HG03095 (cell line): ENCODE results near the gene EDNRB.
A peak's percentile ranks its signal among the peaks of the same experiment; 100 is the strongest.

Source experiments
- ATAC-seq: cut with Tn5 transposase; IDR thresholded peaks from one replicate; pipeline ENCODE4 v1.9.1; 2021; ENCODE audit warnings: moderate library complexity; ENCODE audit not compliant: unreplicated experiment

EDNRB gene

GRCh38 chr13:77898097-77898496, 20.5 kb downstream of the EDNRB start:
- ATAC-seq, result peak; percentile 100

DNA sequence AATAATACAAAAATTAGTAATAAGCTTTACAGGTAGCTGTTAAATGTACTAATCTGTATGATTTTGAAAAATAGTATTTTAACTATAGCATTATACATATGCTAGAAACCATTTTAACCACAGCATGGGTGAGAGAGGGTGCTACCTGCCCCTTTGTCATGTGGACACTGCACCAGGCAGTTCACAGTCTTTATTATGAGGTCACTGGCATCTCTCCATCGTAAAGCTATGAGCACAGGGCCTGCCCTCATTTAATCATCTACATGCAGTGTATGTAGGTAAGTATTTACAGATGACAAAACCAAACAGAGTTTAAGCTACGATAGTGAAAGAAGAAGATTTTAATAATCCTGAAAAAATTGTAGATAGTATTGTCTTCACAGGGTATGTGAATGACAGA, 21.7 kb downstream of the EDNRB start:
- no peak for ATAC-seq

- ATAC-seq, result no peak
Observed at GRCh38 chr13:77896536-77896935, 22.1 kb downstream of the EDNRB start.

DNA sequence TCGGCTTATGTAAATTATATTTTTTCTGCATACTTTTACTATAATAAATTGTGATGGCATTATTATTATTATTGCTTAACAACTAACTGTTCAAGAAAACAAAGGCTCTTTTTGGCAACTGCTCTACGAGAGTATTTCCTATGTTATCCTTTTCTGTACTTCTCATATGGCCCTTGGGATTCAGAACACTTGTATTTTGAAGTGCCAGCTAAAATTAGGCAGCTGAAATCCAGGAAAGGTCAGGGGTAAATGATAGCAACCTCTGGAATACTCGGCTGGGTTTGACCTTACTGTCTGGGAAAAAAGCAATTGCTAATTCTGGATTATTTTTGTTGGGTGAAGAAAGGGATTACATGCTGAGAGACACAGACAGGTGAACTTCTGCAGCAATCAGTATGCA, 23.9 kb downstream of the EDNRB start:
- no peak for ATAC-seq

DNA sequence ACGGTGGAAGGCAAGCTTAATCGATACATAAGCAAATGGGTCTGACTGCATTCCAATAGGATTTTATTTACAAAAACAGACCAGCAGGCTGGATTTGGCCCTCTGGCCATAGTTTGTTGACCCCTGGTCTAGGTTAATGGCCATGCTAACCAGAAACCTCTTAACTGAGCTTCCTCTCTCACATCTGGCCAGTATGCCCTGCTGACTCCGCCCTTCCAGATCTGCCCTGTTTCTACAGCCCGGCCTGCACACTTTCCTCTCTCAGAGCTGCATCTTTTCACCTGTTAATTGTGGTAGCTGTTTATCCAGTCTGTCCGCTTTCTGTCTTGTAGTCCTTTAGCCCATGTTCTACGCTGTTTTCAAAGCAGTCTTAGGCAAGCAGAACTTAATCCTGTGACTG, 25.6 kb downstream of the EDNRB start:
- ATAC-seq, result no peak

DNA sequence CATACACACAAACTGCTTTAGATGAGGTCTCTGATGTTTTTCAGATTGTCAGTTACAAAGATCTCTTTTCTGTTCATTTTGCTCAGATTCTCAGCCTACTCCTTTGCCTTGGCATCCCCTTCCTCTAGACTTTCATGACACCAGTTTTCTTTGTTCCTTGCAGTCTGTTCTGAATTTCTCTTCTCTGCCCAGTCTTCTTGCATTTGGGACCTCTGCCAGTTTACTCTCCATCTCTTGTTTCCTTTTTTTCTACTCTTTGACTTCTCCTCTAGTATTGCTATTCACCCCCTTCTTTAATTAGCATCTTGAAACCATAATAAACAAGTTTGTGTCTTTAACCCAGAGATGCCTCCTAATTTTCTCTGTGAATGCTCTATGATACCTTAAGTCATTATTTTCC, 26.1 kb downstream of the EDNRB start:
- ATAC-seq, result no peak

DNA sequence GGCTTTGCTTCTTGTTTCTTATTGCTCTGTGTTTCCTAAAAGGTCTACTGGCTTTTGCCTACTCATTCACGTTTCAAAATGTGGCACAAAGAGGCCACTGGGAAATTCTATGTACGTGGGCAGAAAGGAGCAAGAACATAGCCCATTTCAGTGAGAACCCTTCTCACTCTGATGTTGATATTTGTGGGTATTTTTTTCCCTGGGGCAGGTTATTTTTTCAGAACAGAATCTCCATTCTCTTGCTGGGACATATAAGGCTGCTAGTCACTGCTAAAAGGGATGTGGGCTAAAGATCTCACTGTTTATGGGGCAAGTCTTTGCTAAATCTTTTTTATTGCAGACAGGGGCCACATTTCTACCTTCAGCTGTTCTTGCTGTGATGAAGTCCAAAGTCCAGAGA, 27.1 kb downstream of the EDNRB start:
- no peak for ATAC-seq

- no peak for ATAC-seq
Observed at GRCh38 chr13:77891041-77891440, 27.6 kb downstream of the EDNRB start.

GRCh38 chr13:77883328-77883727, 35.3 kb downstream of the EDNRB start:
- no peak for ATAC-seq

GRCh38 chr13:77878190-77878589, 40.4 kb downstream of the EDNRB start:
- ATAC-seq, result no peak

- no peak for ATAC-seq
Observed at GRCh38 chr13:77876176-77876575, 42.5 kb downstream of the EDNRB start.

GRCh38 chr13:77874406-77874805, 44.2 kb downstream of the EDNRB start:
- ATAC-seq, result no peak

DNA sequence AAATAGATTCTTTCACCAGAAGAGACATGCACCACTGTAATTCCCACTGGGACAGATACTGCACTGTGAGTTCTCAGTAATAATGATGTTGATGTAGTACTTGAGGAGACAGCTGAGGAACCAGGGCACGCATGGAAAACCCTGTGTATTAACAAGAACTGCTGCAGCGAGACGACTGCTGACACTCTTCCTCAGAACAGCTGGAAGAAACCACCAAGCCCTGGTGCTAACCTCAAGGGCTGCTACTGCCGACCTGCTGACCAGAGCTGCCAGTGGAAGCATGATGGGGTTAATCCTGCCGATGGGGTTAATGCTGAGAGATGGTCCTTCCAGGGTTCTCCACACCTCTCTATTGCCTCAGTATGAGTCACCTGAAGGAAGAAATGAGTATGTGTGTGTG, 45.6 kb downstream of the EDNRB start:
- ATAC-seq, result no peak

- ATAC-seq, result no peak
Observed at GRCh38 chr13:77871596-77871995, 47.0 kb downstream of the EDNRB start.

GRCh38 chr13:77868717-77869116, 49.9 kb downstream of the EDNRB start:
- ATAC-seq, result no peak

GRCh38 chr13:77866971-77867370, 51.7 kb downstream of the EDNRB start:
- ATAC-seq, result no peak

DNA sequence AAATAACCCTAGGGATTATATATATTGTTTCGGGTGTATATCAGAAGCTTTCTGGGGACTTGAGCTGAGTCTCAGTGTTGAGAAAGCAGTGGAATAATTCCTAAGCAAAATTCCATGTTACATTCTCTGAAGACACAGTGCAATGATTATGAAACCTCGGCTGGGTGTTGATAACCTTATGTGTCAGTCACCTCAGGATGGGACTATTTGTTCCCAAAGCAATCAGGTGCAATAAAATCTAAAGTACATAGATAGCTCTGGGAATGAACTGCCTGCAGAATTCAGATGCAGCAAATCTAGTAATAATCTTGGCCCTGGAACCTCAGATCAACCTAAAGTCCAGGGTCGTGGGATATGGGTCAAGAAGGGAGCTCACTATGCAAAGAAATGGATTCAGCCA, 53.0 kb downstream of the EDNRB start:
- ATAC-seq, result no peak

DNA sequence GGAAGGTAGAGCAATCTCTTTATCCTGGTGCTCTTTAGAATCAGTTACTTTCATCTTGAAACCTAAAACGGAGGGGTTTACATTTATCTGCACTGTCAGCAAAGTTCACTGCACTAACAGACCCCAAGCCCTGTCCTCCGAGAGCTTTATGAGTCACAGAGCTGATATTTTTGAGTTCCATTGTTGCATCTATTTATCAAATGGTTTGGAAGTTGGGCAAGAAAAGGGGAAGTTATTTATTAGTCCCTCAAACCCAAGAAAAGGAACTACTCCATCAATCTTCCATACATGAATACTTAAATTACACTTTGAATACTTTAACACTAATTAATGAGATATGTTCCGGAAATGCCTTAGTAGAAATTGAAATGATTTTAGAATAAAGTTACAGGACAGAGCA, 55.5 kb downstream of the EDNRB start:
- ATAC-seq, result no peak

DNA sequence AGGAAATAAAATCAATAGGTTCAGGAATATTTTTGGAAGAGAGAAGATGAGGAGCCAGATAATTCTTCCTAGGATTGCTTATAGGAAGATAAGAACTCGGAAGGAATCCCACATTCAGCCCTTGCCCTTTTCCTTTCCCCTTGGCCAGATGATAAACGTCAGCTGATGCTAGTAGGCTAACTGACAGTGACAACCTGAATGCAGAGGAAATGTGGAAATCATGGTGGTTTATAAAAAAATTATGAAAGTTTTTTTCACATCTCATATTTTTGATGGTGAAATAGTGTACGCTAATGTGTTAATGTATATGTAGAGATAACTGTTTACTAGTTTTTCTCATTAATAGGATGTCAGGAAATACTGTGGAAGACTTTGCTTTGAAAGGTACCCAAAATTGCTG, 56.9 kb downstream of the EDNRB start:
- no peak for ATAC-seq

- no peak for ATAC-seq
Observed at GRCh38 chr13:77860507-77860981, 58.1 kb downstream of the EDNRB start.

- no peak for ATAC-seq
Observed at GRCh38 chr13:77859450-77859849, 59.2 kb downstream of the EDNRB start.

DNA sequence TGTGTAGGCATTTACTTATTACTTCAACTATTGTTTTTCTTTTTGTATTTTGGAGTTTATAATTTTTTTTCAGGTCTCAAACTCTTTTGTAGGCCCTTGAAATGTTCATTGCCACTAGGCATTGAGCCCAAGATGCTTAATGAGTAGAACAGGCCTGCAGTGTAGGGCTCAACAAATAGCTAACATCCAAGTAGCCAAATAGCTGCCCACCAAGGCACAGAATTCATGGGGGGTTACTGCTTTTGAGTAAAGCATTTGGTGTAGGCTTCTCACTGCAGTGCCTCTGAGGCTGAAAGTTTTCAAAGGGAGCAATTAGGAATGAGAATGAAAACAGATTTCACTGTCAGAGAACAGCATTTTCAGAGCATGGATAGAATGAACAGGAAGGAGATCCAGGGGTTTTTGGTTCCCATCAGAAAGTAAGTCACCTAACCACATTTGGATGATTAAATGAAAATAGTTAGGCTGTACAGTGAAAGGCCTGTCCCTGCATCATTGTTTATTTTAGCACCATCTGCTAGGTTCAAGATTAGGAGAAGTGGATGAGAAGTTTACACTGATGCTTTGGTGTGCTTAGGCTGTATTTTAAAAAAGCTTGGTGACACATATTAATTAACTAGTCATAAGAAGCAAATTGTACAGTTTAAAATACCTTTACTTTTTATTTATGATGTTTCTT, 61.0 kb downstream of the EDNRB start:
- no peak for ATAC-seq

DNA sequence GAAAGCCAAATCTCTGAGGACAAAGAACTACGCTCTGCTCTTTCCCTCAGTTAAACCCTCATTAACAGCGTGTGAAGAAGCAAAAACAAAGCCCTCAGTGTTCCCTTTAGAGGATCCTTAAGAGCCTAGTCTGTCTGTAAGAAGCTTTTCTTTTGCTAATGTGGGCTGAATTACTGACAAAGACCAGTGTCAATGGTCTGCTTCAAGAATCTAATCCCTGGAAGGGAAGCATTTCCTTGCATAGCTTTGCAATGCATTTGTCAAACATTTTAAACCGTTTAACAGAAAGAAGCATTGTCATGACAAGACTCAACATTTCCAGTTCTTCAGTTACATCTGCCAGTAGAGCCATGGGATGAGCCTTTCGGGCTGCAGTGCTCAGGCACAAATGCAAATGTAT, 64.9 kb downstream of the EDNRB start:
- ATAC-seq, result no peak
